ENCODE measurements around the gene RNF4. TPM values are rescaled to one million over a fixed set of nuclear protein-coding genes. Genes with fewer than 3 reads are reported as not detected.

RNF4 gene
- total RNA-seq, 1 experiment from 2014 or later: 92.0 TPM

DNA sequence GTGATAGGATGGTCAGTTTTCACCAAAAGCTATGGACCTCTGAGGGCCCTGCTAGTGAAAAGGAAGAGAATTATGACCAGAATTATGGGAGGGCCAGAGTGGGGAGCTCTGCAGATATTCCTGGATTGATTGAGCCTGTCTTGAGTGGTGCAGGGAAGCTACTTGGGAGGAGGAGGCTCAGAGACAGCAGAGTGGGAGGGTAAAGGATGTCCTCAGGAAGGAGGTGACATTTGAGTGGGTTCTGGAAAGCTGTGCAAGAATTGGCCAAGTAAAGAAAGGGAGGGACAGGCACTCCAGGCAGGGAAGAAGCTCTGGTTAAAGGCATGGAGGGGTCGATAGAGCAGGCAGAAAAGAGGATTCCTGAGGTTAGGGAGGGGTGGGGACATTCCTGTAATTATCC, 24.1 kb downstream of the RNF4 start:
- H3K27ac Mint-ChIP-seq: peak overlapping the region in 2 of 3 experiments; percentile 44 to 69; a peak in 2 of 7 replicates
- Histone ChIP-seq H2BK5ac (ENCODE audit: insufficient read length, low read length) (no peak overlapping the region), H3K14ac (ENCODE audit: insufficient read depth, low read length) (no peak overlapping the region), H3K27me3 (ENCODE audit: insufficient read depth, low read length) (no peaks in the 10 kb centered on the region), H3K9ac (ENCODE audit: extremely low read depth, insufficient read length, low read length) (no peak overlapping the region), H3K79me1 (ENCODE audit: insufficient read depth, low read depth, low read length, poor library complexity, severe bottlenecking) (peaks cover 4% of the 10 kb centered on the region), H3K18ac (ENCODE audit: insufficient read length, low read depth, low read length) (no peak overlapping the region), H4K5ac (ENCODE audit: insufficient read length, low read depth, low read length) (no peak overlapping the region), H2BK15ac (ENCODE audit: low read depth, low read length) (no peak overlapping the region), H3K56ac (ENCODE audit: insufficient read length, low read depth, low read length) (no peak overlapping the region), H2AK5ac (ENCODE audit: insufficient read length, low read length) (no peak overlapping the region), H3K4ac (ENCODE audit: low read depth, low read length) (no peak overlapping the region), H2BK12ac (ENCODE audit: insufficient read length, low read depth, low read length) (no peak overlapping the region), H3T11ph (ENCODE audit: low read length) (no peak overlapping the region), H4K91ac (ENCODE audit: insufficient read length, low read depth, low read length) (no peak overlapping the region), H3K4me2 (ENCODE audit: insufficient read depth, insufficient read length, low read length) (no peak overlapping the region), H3K23ac (ENCODE audit: insufficient read length, low read depth, low read length) (no peak overlapping the region), H2AFZ (ENCODE audit: low read length) (no peak overlapping the region), H3K9me3 (ENCODE audit: control insufficient read depth, low read depth, low read length) (no peaks in the 10 kb centered on the region), H4K20me1 (ENCODE audit: control insufficient read depth, insufficient read depth, insufficient read length) (peaks cover 5% of the 10 kb centered on the region), H3K4me1 (ENCODE audit: insufficient read depth, low read length) (no peaks in the 10 kb centered on the region; the same call in 1 of the 2 replicates), H2BK120ac (ENCODE audit: low read depth, low read length, poor library complexity, severe bottlenecking) (no peak overlapping the region), H2BK20ac (ENCODE audit: low read depth, low read length, poor library complexity, severe bottlenecking) (no peak overlapping the region), H4K8ac (replicated peaks; ENCODE audit: insufficient read length, low read depth, low read length) (no peak overlapping the region), H3K79me2 (ENCODE audit: insufficient read depth, low read length) (peaks cover 23% of the 10 kb centered on the region), H3K23me2 (ENCODE audit: insufficient read length, low read depth, low read length, poor library complexity, severe bottlenecking) (no peaks in the 10 kb centered on the region), H3K27ac (ENCODE audit: insufficient read length, low read depth, low read length) (no peak overlapping the region)
- no peaks in the 10 kb centered on the region for H3K9me3 Mint-ChIP-seq
- H3K4me3 Mint-ChIP-seq: no peak overlapping the region
- DNase-seq: no peak
- peaks cover 9 to 15% of the 10 kb centered on the region in 2 experiments; a peak in 3 of 4 replicates for H3K4me1 Mint-ChIP-seq
- no CpG with 5 or more reads among the region's 1 CpG for WGBS (ENCODE audit: extremely low coverage, insufficient read length, low lambda C conversion rate)
- peaks cover 54 to 80% (median 67%) of the 10 kb centered on the region in 3 experiments; a peak in 6 of 7 replicates for H3K36me3 Mint-ChIP-seq (ENCODE audit: insufficient read depth in 1 of 3, low read depth in 3 of 3)
- TF ChIP-seq, protein P1, sequence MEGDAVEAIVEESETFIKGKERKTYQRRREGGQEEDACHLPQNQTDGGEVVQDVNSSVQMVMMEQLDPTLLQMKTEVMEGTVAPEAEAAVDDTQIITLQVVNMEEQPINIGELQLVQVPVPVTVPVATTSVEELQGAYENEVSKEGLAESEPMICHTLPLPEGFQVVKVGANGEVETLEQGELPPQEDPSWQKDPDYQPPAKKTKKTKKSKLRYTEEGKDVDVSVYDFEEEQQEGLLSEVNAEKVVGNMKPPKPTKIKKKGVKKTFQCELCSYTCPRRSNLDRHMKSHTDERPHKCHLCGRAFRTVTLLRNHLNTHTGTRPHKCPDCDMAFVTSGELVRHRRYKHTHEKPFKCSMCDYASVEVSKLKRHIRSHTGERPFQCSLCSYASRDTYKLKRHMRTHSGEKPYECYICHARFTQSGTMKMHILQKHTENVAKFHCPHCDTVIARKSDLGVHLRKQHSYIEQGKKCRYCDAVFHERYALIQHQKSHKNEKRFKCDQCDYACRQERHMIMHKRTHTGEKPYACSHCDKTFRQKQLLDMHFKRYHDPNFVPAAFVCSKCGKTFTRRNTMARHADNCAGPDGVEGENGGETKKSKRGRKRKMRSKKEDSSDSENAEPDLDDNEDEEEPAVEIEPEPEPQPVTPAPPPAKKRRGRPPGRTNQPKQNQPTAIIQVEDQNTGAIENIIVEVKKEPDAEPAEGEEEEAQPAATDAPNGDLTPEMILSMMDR (conservative IDR thresholded peaks at IDR 0.05): no peak
- H3K27me3 Mint-ChIP-seq (ENCODE audit: low read depth): no peaks in the 10 kb centered on the region
